IPS DF 4.7 (cell line): ENCODE measurements around the gene PPIF.

ENCODE experiments used
- DNase-seq: peaks from one replicate; pipeline ENCODE4 v3.0.0-alpha.2; 2013; ENCODE audit warnings: low spot score; ENCODE audit errors: extremely low read depth

The PPIF gene

DNA sequence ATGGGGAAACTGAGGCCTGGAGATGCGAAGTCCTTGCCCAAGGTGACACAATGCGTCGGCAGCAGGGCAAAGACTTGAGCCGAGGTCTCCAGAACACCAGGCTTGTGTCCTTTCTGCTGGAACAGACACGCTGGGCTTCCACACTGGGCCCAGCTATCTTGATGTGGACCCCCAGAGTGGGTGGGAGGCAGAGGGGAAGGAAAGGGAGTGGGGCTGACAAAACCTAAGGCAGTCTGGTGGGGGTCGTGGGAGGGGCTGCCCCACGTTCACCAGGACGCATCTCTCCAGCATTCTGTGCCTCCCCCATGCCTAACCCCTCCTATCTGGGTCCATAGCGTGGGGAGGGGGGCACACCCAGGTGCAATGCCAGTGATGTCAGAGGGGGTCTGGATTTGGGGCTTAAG, 38.1 kb downstream of the PPIF start:
- DNase-seq = no peak

DNA sequence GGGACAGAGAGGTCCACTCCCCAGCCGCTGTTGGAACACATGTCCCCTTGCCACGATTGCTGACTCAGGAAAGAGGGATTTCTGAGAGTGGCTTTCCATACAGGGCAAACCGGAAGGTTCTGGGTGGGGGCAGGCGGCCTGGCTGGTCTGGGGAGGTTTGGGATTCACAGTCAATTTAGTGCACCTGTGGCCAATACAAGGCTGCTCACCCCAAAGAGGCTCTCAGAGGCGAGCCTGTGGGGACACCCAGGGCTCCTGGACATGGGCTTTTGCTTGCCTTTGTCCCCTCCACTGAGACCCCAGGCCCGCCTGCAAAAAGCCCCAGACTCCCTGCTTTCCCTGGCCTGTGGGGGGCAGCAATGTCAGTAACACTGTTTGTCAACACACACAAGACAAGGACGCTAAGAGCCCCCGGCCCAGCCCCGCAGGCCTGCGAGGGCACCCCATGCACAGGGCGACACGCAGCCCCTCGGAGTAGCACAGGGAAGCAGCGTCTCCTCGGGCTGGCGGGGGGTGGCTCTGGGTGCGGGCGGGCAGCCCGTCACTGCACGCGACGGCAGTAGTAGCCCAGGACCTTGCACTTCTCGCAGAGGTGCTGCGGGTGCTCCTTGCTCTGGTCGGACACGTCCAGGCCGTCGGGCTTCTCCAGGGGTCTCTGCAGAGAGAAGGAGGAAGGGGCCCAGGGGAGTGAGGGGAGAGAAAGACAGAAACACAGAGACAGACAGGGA, 38.7 kb downstream of the PPIF start:
- no peak for DNase-seq

DNA sequence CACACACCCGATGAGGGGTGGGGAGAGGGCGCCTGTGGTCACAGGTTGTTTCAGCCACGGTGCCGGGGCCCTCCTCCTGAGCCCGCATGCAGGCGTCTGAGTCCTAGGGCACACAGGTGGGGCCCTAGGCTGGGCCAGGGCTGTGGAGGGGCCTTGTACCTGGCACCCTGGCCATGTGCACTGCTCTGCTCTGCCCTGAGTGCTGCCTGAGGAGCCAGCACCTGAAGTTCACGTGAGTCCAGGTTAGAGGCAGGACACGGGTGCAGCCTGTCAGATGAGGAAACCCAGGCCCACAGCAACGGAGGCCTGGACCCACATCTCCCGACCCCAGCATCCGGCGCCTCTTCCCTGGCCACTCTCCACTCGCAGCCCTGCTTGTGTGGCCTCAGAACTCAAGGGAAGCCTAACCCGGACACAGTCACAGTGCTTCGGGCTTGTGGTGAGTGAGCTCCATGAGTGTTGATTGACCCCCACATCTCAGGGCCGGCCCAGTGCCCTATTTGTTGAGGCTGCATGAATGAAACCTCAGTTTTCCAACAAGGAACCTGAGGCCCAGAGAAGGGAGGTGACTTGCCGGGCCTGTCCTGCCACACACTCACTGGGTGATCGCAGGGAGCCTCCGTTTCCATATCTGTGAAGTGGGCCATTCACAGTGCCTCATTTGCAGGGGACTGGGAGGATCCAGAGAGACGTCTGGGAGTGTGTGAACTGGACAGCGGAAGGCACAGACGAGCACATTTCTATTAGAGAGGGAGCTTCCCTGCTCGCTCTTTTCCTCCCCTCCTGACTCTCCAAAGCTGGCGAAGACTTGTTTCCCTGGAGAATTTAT, 39.6 kb downstream of the PPIF start:
- DNase-seq = no peak

DNA sequence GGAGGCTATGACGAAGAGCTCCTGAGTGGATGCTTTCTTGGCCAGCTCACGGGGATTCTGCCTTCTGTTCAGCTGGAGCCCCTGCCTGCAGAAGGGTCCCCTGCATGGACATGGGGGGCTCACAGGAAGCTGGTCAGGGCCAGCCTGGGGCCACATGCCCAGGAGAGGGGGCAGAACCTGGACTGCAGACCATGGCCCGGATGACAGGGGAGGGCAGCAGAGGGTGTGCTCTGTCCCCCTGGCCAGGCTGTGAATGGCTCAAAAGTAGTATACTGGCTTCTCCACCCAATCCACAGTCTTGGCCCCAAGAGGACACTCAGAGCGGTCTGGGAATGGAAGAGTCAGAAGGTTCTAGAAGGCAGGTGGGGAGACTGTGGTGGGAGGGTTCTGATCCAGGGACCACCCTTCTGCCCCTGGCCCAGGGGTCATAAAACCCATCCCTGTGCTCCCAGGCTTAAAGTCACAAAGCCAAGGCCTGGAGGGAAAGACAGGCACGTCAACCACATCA, 40.3 kb downstream of the PPIF start:
- no peak for DNase-seq

DNA sequence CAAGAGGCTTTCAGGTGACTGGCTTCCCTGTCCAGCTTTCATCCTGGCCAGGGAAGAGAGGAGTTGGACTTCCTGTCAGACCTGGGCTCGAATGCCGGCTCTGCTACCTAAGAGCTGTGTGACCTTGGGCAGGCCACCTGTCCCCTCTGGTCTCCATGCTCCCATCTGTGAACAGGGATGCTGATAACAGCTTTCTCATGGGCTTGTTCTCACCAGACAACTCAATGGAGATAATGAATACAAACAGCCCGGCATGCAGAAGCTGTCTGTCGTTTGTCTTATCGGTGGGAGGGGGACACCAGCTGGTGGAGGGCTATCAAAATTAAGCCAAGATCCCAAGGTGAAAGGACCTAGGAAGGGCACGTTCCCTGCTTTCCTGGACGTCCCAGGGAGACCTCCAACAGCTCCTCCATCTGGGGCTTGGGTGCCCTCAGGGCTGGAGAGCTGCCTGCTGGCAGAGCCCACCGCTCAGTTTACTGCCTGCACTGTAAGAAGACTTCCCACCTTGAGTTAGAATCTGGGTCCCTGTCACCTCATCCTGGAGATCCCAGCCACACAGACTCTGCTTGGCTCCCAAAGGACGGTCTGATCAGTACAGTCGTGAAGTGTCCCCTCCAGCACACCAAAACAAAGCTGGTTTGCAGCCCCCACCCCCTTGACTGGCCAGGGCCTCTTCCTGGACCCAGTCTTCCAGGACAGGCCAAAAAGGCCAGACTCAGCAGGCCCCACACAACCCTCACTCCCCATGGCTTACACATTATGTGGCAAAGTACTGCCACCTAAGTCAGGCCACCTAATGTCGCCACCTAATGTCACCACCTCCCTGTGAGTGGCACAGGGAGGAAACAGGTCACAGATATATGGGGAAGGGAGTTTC, 40.9 kb downstream of the PPIF start:
- no peak for DNase-seq

- no peak for DNase-seq
Observed at GRCh38 chr10:79390057-79390456, 42.8 kb downstream of the PPIF start.

DNA sequence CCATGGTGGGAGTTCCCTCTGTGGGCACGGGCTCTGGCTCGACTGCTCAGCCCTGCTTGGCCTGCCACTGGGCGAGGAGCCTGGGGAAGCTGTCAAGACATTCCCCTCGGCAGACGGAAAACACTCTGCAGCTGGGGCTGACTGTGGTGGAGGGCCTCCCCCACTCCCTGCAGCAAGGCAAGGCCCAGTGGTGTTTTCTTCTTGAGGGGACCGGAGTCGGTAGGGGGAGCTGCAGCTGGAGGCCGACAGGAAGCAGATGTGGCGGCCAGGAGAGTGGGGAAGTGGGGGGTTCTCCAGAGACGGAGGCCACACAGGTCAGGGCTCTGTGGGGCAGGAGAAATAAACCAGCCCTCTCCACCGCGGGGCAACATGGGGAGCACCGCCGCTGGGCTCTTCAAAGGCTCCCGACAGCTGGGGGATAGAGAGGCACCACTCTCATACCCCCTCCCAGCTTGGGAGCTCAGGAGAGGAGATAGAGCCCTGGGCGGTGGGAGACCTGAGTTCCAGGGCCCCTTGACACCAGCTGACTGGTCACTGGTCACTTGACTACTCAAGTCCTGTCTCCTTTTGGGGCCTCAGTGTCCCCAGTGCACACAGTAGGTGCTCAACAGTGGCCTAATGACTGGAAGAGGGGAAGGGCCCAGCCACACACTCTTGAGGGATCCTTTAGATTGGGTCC, 43.4 kb downstream of the PPIF start:
- no peak for DNase-seq

DNA sequence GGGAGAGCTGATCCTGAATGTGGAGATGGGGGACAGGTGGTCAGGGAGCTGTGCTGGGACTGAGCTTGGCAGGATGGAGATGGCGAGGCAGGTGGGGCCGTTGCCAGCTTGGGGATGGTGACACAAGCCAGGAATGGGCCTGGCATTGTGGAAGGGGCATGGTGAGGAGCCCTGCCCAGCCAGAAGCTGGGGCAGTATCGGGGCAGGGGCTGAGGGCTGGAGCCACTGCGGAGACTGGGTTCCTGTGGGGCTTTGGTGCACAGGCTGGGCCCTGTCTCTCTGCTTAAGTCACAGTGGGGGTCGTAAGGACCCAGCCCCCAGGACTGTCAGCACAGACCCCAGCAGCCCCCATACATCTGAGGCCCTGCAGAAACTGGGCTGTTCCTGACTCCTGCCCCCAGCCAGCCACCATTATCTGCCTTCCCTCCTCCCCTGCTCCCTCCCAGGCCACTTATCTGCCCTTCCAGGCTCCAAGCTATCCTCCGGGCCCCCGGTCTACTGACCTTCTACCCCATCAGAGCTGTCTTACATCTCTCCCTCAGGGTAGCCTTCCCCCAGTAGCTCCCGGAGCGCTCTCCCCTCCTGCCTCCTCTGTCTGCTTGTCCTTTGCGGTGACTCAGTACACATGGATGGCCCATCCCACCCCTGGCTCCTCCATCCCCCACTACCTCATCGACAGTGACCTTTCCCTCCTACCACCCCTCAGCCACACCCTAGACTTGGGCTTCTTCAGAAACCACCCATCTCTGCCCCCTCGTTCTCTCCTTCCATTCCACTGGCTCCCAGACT, 44.2 kb downstream of the PPIF start:
- DNase-seq = no peak

DNA sequence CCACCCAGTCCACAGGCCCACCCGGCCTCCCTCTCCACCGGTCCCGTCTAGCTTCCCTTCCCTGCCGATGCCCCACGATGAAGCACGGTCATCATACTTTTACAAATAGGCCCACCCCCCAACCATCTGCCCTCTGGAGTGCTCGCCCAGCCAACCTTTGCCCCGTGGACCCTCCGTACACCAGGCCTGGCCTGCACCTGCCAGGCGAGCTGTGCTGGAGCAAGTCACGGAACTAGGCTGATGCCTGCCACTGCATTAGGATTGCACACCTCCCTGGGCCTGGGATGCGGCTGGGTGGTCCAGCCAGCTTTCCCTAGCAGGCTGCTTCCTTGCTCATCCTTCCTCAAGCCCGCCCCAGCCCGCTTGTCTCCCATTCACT, 44.7 kb downstream of the PPIF start:
- no peak for DNase-seq

DNA sequence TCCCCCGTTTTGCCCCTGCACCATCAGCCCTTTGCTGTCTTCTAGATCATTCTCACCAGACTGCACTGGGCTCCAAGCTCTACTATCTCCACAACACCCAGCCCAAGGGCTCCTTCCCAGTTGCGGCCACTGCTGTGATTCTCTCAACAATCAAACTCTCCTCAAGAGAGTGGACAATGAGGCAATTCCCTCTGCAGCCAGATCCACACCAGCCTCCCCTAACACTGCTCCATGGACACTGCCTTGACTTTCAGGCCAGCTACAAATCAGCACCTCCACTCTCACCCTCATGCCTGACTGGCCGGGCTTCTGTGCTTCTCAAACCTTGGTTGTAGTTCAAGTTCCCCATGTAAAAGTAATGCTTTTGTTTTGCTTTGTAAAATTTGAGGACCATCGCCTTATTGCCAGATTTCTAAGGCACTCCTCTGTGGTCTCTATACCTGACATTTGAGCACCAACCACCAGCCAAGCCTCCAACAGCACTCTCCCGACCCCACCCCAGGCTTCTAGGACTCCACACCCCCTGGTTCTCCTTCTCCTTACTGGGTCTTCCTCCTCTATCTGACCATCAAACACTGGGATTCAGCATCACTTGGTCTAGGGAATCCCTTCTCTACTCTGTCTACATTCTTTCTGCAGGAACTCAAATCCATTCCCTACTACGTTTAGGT, 45.4 kb downstream of the PPIF start:
- no peak for DNase-seq

DNA sequence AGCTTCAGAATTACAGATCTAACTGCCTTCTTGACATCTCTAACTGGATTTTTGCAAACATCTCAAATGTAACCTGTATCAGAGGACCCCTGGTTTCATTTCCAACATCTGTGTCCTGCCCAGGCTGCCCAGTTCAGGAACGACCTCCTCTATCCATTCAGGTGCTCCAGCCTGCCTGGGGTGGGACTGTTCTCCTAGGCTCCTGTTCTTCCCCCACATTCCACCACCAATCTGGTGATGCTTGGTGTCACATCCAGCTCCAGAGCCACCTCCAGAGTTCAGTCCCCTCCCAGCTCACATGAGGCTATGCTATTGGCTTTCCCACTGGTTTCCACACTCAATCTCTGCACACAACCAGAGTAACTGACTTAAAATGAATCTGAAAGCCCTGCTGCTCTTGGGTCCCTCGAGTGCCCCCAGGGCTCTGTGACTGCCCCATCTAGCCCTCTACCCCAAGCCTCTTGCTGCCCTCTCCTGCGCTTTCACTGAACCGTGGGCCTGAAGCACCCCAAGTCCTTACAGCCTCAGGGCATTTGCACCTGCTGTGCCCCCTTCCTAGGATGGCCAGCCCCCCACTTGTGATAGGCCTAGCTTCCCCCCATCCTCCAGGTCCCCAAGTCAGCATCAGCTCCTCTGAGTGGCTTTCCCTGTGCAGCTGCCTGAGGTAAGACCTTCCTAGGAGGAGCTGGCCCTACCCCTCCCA, 46.1 kb downstream of the PPIF start:
- DNase-seq = no peak

- no peak for DNase-seq
Observed at GRCh38 chr10:79393924-79394610, 46.8 kb downstream of the PPIF start.

GRCh38 chr10:79394664-79395063, 47.4 kb downstream of the PPIF start:
- no peak for DNase-seq

DNA sequence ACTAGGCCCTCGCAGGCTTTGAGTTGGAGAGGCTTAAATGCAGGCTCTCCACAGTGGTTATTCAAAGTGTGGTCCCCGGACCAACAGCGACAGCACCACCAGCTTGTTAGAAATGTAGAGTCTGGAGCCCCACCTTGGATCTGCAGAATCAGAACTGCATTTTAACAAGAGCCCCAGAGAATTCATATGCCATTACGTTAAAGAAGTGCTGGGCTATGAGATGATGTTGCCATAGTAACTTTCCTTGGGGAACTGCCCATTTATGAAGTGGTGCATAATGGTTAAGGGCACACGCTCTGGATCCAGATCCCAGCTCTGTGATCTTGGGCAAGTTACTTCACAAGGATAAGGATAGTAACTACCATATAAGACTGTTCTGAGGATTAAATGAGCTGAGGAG, 49.3 kb downstream of the PPIF start:
- no peak for DNase-seq

GRCh38 chr10:79397051-79397450, 49.8 kb downstream of the PPIF start:
- DNase-seq = no peak

GRCh38 chr10:79397575-79398303, 50.5 kb downstream of the PPIF start:
- DNase-seq = no peak

DNA sequence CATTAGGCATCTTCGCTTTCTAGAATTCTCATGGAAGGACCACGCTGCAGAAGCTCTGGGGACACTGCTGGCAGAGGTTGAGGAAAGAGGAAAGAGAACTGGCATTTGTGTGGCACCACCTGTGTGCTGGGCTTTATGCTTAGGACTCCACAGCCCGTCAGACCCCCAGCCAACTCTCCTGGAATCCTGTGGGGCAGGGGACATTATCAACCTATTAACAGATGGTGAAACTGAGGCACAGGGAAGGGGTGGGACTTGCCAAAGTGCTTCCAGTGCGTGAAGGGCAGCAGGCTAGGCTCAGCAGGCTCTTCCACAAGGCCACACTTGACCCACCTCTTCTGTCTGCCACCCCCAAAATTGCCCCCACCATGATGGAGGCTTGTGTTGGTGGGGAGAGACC, 51.4 kb downstream of the PPIF start:
- no peak for DNase-seq
